ENCODE measurements around the gene EEPD1. TPM values are rescaled to one million over a fixed set of nuclear protein-coding genes. Genes with fewer than 3 reads are reported as not detected.

The EEPD1 gene
- total RNA-seq, 1 donor from 2014 or later = 0.64 TPM

DNA sequence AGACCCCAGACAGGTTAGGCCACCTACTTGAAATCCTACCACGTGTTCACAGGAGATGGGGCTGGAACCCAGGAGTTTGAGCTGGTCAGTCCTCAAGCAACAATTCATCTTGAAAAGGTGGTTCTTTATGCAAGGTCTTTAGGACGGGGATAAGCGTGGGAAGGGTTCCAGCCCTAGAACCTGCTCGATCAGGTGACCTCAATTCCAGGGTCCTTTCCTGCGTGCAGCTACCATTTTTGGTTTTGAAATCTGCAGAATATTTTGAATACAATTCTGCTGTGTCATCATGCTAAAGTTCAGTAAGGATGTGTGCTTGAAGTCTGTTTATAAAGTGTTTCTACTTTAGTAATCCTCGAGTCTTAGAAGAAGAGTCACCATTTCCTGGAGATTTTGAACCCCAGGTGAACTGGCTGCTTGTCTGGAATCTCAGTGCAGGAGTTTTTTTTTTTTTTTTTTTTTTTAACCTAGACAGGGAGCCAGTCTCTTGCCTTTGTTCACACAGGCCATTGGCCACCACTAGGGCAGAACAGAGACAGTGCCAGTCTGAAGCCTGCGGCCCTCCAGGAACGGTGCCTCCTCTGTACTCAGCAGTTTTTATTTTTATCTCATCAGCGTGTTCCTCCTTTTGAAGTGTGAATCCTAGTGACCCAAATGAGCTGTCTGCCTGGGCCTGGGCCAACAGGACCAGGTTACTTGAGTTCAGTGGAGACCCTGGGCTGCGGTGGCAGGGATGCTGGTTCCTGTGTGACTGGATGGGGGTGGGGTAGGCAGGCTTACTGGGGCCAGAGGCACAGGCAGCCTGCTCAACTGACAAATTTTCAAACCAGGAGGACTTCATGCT lies 54.6 kb downstream of the EEPD1 start:
- Mint-ChIP-seq H3K9me3 (no peaks in the 10 kb centered on the region), H3K36me3 (ENCODE audit: low read depth) (no peaks in the 10 kb centered on the region), H3K4me3 (no peak overlapping the region), H3K4me1 (peaks cover 2% of the 10 kb centered on the region), H3K27me3 (peaks cover 4% of the 10 kb centered on the region), H3K27ac (no peak overlapping the region)
- DNase-seq = no peak
- no peak for ATAC-seq (ENCODE audit: low read depth)
- TF ChIP-seq, protein P1, sequence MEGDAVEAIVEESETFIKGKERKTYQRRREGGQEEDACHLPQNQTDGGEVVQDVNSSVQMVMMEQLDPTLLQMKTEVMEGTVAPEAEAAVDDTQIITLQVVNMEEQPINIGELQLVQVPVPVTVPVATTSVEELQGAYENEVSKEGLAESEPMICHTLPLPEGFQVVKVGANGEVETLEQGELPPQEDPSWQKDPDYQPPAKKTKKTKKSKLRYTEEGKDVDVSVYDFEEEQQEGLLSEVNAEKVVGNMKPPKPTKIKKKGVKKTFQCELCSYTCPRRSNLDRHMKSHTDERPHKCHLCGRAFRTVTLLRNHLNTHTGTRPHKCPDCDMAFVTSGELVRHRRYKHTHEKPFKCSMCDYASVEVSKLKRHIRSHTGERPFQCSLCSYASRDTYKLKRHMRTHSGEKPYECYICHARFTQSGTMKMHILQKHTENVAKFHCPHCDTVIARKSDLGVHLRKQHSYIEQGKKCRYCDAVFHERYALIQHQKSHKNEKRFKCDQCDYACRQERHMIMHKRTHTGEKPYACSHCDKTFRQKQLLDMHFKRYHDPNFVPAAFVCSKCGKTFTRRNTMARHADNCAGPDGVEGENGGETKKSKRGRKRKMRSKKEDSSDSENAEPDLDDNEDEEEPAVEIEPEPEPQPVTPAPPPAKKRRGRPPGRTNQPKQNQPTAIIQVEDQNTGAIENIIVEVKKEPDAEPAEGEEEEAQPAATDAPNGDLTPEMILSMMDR (IDR thresholded peaks at IDR 0.05) = no peak
- intact Hi-C loops (cut with micrococcal nuclease) = no loop called here
- POLR2A ChIA-PET = no interaction called here
- CTCF ChIA-PET = no interaction called here

DNA sequence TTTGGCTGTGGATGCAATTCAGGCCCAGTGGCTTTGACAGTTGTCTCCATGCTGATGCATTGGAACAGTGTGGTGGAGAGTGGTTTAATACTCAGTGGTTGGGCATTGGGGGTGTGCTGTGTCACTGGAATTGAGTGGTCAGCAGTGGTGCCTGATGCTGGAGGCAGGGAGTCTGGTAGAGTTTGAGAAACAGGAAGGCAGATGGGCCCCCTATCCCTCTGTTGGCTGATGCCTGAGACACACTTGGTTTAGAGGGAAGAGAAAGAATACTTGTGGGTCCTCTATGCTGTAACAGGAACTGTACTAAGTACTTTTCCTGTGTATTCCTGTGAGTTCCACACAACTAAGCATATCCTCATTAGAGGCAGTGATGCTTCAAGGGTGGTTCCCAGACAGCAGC lies 55.4 kb downstream of the EEPD1 start:
- Mint-ChIP-seq H3K27me3 (peaks cover 2% of the 10 kb centered on the region), H3K36me3 (ENCODE audit: low read depth) (no peaks in the 10 kb centered on the region), H3K9me3 (no peaks in the 10 kb centered on the region), H3K4me3 (no peak overlapping the region), H3K27ac (no peak overlapping the region), H3K4me1 (peaks cover 2% of the 10 kb centered on the region)
- intact Hi-C loops (cut with micrococcal nuclease) = no loop called here
- no peak for DNase-seq
- ChIA-PET POLR2A (no interaction called here), CTCF (no interaction called here)
- ATAC-seq (ENCODE audit: low read depth) = no peak
- TF ChIP-seq, protein P1 (IDR thresholded peaks at IDR 0.05) = no peak

DNA sequence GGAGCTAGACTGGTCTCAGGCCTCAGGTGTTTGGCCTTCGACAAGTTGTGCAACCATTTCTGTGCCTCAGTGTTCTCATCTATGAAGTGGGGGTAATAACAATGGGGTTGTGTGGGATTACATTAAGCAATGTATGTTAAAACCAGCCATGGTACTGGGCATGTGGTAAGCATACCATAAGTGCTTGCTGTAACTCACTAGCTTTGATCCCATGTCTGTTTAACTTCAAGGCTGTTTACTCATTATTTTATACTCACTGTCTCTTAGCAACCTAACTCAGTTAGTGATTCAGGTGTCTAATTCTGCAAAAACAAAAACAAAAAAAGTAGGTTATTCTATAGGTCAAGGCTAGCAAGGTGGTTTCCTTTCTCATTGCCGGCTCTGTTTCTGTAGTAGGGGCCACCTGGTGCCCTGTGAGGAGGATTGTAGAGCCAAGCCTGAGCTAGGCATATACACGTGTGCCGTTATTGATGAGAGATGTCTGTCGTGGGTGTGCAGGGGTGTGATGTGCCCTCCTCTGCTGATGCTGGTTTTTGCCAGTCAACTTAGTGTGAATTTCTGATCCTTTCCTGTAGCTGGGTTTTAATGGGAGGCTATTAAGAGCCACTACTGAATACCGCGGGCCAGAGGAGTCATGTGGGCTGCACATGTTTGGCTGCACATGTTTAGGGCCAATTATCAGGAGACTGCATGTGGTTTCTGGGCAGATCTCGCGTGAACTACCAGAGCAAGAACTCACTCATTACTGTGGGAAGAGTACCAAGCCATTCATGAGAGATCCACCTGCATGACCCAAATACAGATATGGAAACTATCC lies 56.2 kb downstream of the EEPD1 start:
- Mint-ChIP-seq H3K4me1 (peaks cover 2% of the 10 kb centered on the region), H3K9me3 (no peaks in the 10 kb centered on the region), H3K27ac (no peak overlapping the region), H3K27me3 (peaks cover 2% of the 10 kb centered on the region), H3K36me3 (ENCODE audit: low read depth) (no peaks in the 10 kb centered on the region), H3K4me3 (no peak overlapping the region)
- CTCF ChIA-PET = no interaction called here
- DNase-seq (no peak), ATAC-seq (ENCODE audit: low read depth) (no peak)
- TF ChIP-seq, protein P1 (IDR thresholded peaks at IDR 0.05) = no peak
- intact Hi-C loops (cut with micrococcal nuclease) = no loop called here
- POLR2A ChIA-PET = no interaction called here

DNA sequence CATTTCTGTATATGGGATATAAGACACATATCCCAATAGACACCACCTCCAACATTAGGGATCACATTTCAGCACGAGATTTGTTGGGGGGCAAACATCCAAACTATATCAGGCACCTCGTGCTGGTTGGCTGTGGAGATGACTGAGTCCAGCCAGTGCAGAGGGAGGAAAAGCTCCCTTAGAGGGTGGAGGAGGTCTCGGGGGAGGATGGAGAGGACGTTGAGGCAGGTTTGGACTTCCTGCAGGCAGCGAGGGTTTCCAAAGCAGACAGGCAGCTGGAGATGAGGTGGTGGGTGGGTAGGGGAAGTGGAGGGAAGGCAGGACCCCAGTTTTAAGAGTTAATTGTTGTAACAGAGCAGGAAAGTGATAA lies 56.7 kb downstream of the EEPD1 start:
- intact Hi-C loops (cut with micrococcal nuclease) = no loop called here
- no peaks in the 10 kb centered on the region for H3K36me3 Mint-ChIP-seq (ENCODE audit: low read depth)
- ATAC-seq (ENCODE audit: low read depth) = no peak
- ChIA-PET POLR2A (no interaction called here), CTCF (no interaction called here)
- TF ChIP-seq, protein P1 (IDR thresholded peaks at IDR 0.05) = no peak
- no peaks in the 10 kb centered on the region for H3K9me3 Mint-ChIP-seq
- H3K27ac Mint-ChIP-seq = no peak overlapping the region
- no peak overlapping the region for H3K4me3 Mint-ChIP-seq
- peaks cover 2% of the 10 kb centered on the region for H3K27me3 Mint-ChIP-seq
- no peak for DNase-seq
- peaks cover 2% of the 10 kb centered on the region for H3K4me1 Mint-ChIP-seq

DNA sequence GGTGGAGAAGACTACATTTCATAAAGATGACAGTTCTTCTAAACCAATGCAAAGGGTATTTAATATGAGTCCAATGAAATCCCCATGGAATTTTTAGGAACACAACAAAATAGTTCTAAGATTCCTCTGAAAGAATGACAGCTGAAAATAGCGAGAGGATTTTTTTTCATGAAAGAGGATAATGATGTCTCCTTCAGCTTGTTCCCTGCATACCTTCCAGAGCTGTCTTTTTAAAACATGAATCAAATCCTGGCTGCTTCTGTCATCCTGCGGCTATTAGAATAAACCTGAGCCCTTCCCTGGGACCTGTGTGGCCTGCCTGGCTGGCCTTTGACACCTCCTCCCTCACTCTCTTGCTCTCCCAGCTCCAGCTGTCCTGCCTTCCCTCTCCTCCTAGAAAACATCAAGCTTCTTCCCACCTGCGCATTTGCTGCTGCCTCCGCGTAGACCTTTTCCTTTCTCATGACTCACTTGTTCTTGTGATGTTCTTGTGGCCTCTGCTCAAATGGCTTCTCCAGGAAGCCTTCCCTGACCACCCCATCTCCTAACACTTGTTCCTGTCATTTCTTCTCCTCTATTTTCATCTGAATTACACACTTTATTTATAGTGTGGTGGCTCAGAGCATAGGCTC lies 57.4 kb downstream of the EEPD1 start:
- H3K4me3 Mint-ChIP-seq = no peak overlapping the region
- H3K4me1 Mint-ChIP-seq = peaks cover 2% of the 10 kb centered on the region
- H3K27me3 Mint-ChIP-seq = peaks cover 2% of the 10 kb centered on the region
- ATAC-seq (ENCODE audit: low read depth) (no peak), DNase-seq (no peak)
- TF ChIP-seq, protein P1 (IDR thresholded peaks at IDR 0.05) = no peak
- ChIA-PET POLR2A (no interaction called here), CTCF (no interaction called here)
- intact Hi-C loops (cut with micrococcal nuclease) = no loop called here
- no peaks in the 10 kb centered on the region for H3K36me3 Mint-ChIP-seq (ENCODE audit: low read depth)
- H3K9me3 Mint-ChIP-seq = no peaks in the 10 kb centered on the region
- H3K27ac Mint-ChIP-seq = no peak overlapping the region
